Measurements from ENCODE around the gene LPCAT3. TPM values are rescaled to one million over a fixed set of nuclear protein-coding genes. Genes with fewer than 3 reads are reported as not detected.

LPCAT3 gene
- total and polyA plus RNA-seq, 3 experiments from 2014 or later = 20.4 to 25.5 (median 22.1) TPM

DNA sequence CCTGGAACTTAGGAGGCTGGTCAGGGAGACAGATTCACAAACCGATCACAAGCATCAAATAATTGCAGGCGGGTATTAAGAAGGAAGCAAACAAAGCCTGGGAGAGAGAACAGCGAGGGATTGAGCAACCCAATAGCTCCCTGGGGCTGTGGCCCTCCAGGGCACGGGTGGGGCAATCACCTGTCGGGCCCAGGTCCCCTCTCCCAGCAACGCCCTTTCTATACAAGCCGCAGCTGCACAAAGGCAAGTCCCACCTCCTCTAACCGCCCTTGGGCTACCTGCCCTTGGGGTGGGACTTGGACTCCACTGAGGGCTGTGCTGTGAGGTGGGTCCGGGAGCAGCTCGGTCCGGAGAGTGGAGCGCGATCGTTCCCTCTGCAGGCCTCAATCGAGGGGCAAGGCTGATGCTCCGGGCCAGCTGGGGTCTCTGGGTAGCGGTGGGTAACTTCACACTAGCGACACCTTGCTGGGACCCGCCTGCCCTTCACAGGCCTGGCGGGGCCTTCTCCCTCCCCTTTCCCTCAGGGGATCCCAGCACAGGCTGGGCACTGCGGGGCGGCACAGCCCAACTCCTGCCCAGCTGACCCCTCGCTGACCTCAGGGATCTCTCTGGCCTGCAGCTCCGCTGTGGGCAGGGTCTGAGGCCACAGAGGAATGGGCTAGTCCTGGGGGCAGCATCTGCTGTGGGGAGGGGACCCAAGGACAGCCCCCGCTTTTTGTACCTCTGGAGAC lies 55.8 kb downstream of the LPCAT3 start:
- peak in 1 of 5 donors; percentile 43 for DNase-seq
- H3K9me3 Mint-ChIP-seq = no peaks in the 10 kb centered on the region
- Histone ChIP-seq H3K36me3 (ENCODE audit: insufficient read depth, low read length) (peaks cover 47% of the 10 kb centered on the region), H3K27ac (ENCODE audit: low read depth, low read length) (peak overlapping the region; percentile 86), H3K27me3 (ENCODE audit: insufficient read depth, low read length, poor library complexity, severe bottlenecking) (no peaks in the 10 kb centered on the region), H3K4me1 (ENCODE audit: insufficient read depth, low read length) (peaks cover 67% of the 10 kb centered on the region), H3K9me3 (ENCODE audit: low read length) (no peaks in the 10 kb centered on the region), H3K4me3 (ENCODE audit: low read length) (peak overlapping the region; percentile 4)
- ChIA-PET CTCF (interaction anchor here (0.6 to 13.3 kb wide), 7 partner anchors 15 to 95 kb away, joined by 3 to 815 read pairs (median 22); partner anchors contain the start of genes ATN1, C12orf57, PTPN6 and RNU7-1), POLR2A (interaction anchor here (0.7 to 13.3 kb wide), 5 partner anchors 15 to 90 kb away, joined by 3 to 481 read pairs (median 4); partner anchors contain the start of genes C12orf57, PTPN6, RNU7-1 and SPSB2)
- H3K4me1 Mint-ChIP-seq = peaks cover 51 to 68% (median 65%) of the 10 kb centered on the region in 3 donors
- no peaks in the 10 kb centered on the region for H3K27me3 Mint-ChIP-seq
- peak overlapping the region; percentile 79 to 92 (median 83) for H3K4me3 Mint-ChIP-seq
- H3K36me3 Mint-ChIP-seq = peaks cover 5 to 57% (median 21%) of the 10 kb centered on the region in 3 donors
- H3K27ac Mint-ChIP-seq = peak overlapping the region; percentile 94 to 100 (median 98)

- CTCF ChIA-PET = interaction anchor here (1.2 to 13.3 kb wide), 8 partner anchors 8 to 94 kb away, joined by 3 to 815 read pairs (median 15); partner anchors contain the start of genes ATN1, C12orf57, PTPN6 and RNU7-1
- Histone ChIP-seq H3K4me1 (ENCODE audit: insufficient read depth, low read length) (peaks cover 73% of the 10 kb centered on the region), H3K9me3 (ENCODE audit: low read length) (no peaks in the 10 kb centered on the region), H3K27me3 (ENCODE audit: insufficient read depth, low read length, poor library complexity, severe bottlenecking) (no peaks in the 10 kb centered on the region), H3K36me3 (ENCODE audit: insufficient read depth, low read length) (peaks cover 49% of the 10 kb centered on the region), H3K4me3 (ENCODE audit: low read length) (peak overlapping the region; percentile 4), H3K27ac (ENCODE audit: low read depth, low read length) (peak overlapping the region; percentile 86)
- no peaks in the 10 kb centered on the region for H3K27me3 Mint-ChIP-seq
- H3K9me3 Mint-ChIP-seq = no peaks in the 10 kb centered on the region
- H3K36me3 Mint-ChIP-seq = peaks cover 10 to 56% (median 21%) of the 10 kb centered on the region in 3 donors
- POLR2A ChIA-PET = interaction anchor here (0.7 to 13.3 kb wide), 13 partner anchors 14 to 92 kb away, joined by 3 to 481 read pairs (median 4); partner anchors contain the start of genes C12orf57, LPCAT3, PTPN6 and RNU7-1
- H3K4me3 Mint-ChIP-seq = peak overlapping the region; percentile 80 to 92 (median 85)
- DNase-seq = peak in 2 of 5 donors; percentile 41 to 55
- H3K4me1 Mint-ChIP-seq = peaks cover 58 to 75% (median 71%) of the 10 kb centered on the region in 3 donors
- peak overlapping the region; percentile 94 to 100 (median 98) for H3K27ac Mint-ChIP-seq
These were observed 56.5 kb downstream of the LPCAT3 start for GRCh38 chr12:6961695-6962284.

GRCh38 chr12:6961278-6961694 lies 57.0 kb downstream of the LPCAT3 start:
- H3K9me3 Mint-ChIP-seq = no peaks in the 10 kb centered on the region
- CTCF ChIA-PET = interaction anchor here (1.2 to 13.3 kb wide), 8 partner anchors 8 to 94 kb away, joined by 3 to 815 read pairs (median 15); partner anchors contain the start of genes ATN1, C12orf57, PTPN6 and RNU7-1
- peak; percentile 82 to 95 (median 88) for DNase-seq
- peak overlapping the region; percentile 80 to 92 (median 85) for H3K4me3 Mint-ChIP-seq
- no peaks in the 10 kb centered on the region for H3K27me3 ChIP-seq (ENCODE audit: insufficient read depth, low read length, poor library complexity, severe bottlenecking)
- H3K4me3 ChIP-seq (ENCODE audit: low read length) = peak overlapping the region; percentile 4
- H3K9me3 ChIP-seq (ENCODE audit: low read length) = no peaks in the 10 kb centered on the region
- H3K27ac ChIP-seq (ENCODE audit: low read depth, low read length) = peak overlapping the region; percentile 86
- no peaks in the 10 kb centered on the region for H3K27me3 Mint-ChIP-seq
- H3K36me3 Mint-ChIP-seq = peaks cover 11 to 57% (median 19%) of the 10 kb centered on the region in 3 donors
- POLR2A ChIA-PET = interaction anchor here (0.7 to 13.3 kb wide), 12 partner anchors 14 to 97 kb away, joined by 3 to 481 read pairs (median 6); partner anchors contain the start of genes C12orf57, LPCAT3, PTPN6 and RNU7-1
- peaks cover 78% of the 10 kb centered on the region for H3K4me1 ChIP-seq (ENCODE audit: insufficient read depth, low read length)
- peak overlapping the region; percentile 94 to 100 (median 98) for H3K27ac Mint-ChIP-seq
- peaks cover 61 to 80% (median 74%) of the 10 kb centered on the region in 3 donors for H3K4me1 Mint-ChIP-seq
- peaks cover 50% of the 10 kb centered on the region for H3K36me3 ChIP-seq (ENCODE audit: insufficient read depth, low read length)

DNA sequence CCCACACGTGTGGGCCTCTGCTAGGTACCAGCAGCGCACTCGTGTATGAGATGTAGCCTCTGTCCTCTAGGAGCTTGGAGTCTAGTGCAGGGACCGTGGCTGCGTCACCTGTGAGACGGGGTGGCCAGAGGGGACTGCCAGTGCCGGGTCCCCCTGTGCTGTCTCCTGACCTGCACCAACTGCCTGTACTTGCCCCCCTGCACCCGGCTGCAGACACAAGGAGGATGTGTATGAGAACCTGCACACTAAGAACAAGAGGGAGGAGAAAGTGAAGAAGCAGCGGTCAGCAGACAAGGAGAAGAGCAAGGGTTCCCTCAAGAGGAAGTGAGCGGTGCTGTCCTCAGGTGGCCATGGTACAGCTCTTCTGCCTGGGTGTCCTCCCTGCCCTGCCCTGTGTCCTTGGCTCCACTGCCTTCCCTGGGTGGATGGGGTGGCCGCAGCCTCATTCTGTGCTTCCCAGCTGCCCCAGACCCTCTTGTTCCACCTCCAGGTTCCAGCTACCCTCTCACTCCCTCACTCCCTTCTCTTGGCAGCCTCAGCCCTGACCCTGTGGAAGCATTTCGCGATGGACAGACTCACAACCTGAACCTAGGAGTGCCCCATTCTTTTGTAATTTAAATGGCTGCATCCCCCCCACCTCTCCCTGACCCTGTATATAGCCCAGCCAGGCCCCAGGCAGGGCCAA lies 57.5 kb downstream of the LPCAT3 start:
- Histone ChIP-seq H3K27ac (ENCODE audit: low read depth, low read length) (peak overlapping the region; percentile 86), H3K9me3 (ENCODE audit: low read length) (no peaks in the 10 kb centered on the region), H3K36me3 (ENCODE audit: insufficient read depth, low read length) (peaks cover 45% of the 10 kb centered on the region), H3K4me1 (ENCODE audit: insufficient read depth, low read length) (peaks cover 84% of the 10 kb centered on the region), H3K27me3 (ENCODE audit: insufficient read depth, low read length, poor library complexity, severe bottlenecking) (no peaks in the 10 kb centered on the region), H3K4me3 (ENCODE audit: low read length) (peak overlapping the region; percentile 4)
- POLR2A ChIA-PET = interaction anchor here (0.7 to 13.3 kb wide), 11 partner anchors 13 to 96 kb away, joined by 3 to 481 read pairs (median 6); partner anchors contain the start of genes C12orf57, LPCAT3, PTPN6 and RNU7-1
- Mint-ChIP-seq H3K36me3 (peaks cover 11 to 57% (median 16%) of the 10 kb centered on the region in 3 donors), H3K27me3 (no peaks in the 10 kb centered on the region), H3K4me1 (peaks cover 67 to 85% (median 77%) of the 10 kb centered on the region in 3 donors), H3K9me3 (no peaks in the 10 kb centered on the region), H3K27ac (peak overlapping the region; percentile 94 to 100 (median 98)), H3K4me3 (peak overlapping the region; percentile 80 to 92 (median 85))
- DNase-seq = peak in 2 of 5 donors; percentile 53 to 64
- CTCF ChIA-PET = interaction anchor here (1.2 to 13.3 kb wide), 9 partner anchors 9 to 93 kb away, joined by 3 to 815 read pairs (median 8); partner anchors contain the start of genes ATN1, C12orf57, PTPN6 and RNU7-1

- peaks cover 11 to 56% (median 11%) of the 10 kb centered on the region in 3 donors for H3K36me3 Mint-ChIP-seq
- no peaks in the 10 kb centered on the region for H3K27me3 Mint-ChIP-seq
- Histone ChIP-seq H3K27ac (ENCODE audit: low read depth, low read length) (peak overlapping the region; percentile 86), H3K9me3 (ENCODE audit: low read length) (no peaks in the 10 kb centered on the region), H3K27me3 (ENCODE audit: insufficient read depth, low read length, poor library complexity, severe bottlenecking) (no peaks in the 10 kb centered on the region), H3K4me1 (ENCODE audit: insufficient read depth, low read length) (peaks cover 87% of the 10 kb centered on the region), H3K4me3 (ENCODE audit: low read length) (peak overlapping the region; percentile 54), H3K36me3 (ENCODE audit: insufficient read depth, low read length) (peaks cover 42% of the 10 kb centered on the region)
- H3K9me3 Mint-ChIP-seq = no peaks in the 10 kb centered on the region
- ChIA-PET CTCF (interaction anchor here (1.2 to 13.3 kb wide), 8 partner anchors 9 to 153 kb away, joined by 3 to 815 read pairs (median 14); partner anchors contain the start of genes ATN1, C12orf57, PTPN6 and RNU7-1), POLR2A (interaction anchor here (1.0 to 13.3 kb wide), 10 partner anchors 9 to 95 kb away, joined by 3 to 481 read pairs (median 6); partner anchors contain the start of genes C12orf57, LPCAT3, PTPN6 and RNU7-1)
- H3K27ac Mint-ChIP-seq = peak overlapping the region; percentile 94 to 100 (median 99)
- peaks cover 72 to 88% (median 78%) of the 10 kb centered on the region in 3 donors for H3K4me1 Mint-ChIP-seq
- DNase-seq = peak in 1 of 5 donors; percentile 52
- peak overlapping the region; percentile 55 to 92 (median 85) for H3K4me3 Mint-ChIP-seq
These were observed 58.3 kb downstream of the LPCAT3 start for GRCh38 chr12:6959805-6960592.

DNA sequence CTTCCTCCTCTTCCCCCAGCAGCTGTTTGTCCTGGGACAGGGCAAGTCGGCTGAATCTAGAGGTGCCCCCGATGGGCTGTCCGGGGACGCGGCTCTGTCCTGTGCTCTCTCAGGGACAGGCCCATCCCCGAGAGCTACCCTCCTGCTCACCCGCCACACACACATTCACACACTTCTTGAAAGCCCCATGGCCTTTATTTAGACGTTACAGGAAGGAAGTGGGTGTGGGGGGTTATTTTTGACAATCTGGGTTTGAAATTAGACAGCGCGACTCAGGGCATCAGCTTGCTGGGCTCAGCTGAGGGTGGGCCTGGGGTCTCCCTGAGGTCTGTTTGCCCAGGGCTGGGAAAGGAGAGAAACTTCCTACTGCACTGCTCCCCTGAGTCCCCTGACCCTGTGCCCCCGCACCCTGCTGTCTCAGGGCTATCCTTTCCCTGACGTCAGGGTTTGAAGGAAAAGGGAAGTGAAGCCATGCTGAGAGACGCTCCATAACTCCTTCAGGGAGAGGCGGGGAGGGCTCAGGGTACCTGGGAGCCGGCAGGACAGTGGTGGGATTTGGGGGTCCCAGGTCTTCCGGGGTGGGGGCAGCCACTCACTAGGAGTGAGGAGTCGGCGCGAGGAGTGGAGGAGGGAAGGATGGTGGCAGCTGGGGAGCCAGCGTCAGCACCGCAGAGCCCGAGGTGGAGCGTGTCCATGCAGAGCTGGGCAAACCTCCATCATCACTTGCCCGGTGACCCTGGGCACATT lies 59.0 kb downstream of the LPCAT3 start:
- Mint-ChIP-seq H3K4me3 (peak overlapping the region; percentile 76 to 94 (median 91)), H3K36me3 (peaks cover 11 to 62% (median 11%) of the 10 kb centered on the region in 3 donors), H3K9me3 (no peaks in the 10 kb centered on the region), H3K27me3 (no peaks in the 10 kb centered on the region), H3K4me1 (peaks cover 77 to 88% (median 78%) of the 10 kb centered on the region in 3 donors), H3K27ac (peak overlapping the region; percentile 94 to 100 (median 98))
- ChIA-PET CTCF (interaction anchor here (1.2 to 13.3 kb wide), 10 partner anchors 9 to 154 kb away, joined by 3 to 815 read pairs (median 7); partner anchors contain the start of genes C12orf57, C1RL, PTPN6 and RNU7-1), POLR2A (interaction anchor here (1.0 to 13.3 kb wide), 10 partner anchors 10 to 143 kb away, joined by 3 to 481 read pairs (median 4); partner anchors contain the start of genes ATN1, C12orf57, ENO2 and LPCAT3)
- H3K9me3 ChIP-seq (ENCODE audit: low read length) = no peaks in the 10 kb centered on the region
- H3K4me3 ChIP-seq (ENCODE audit: low read length) = peak overlapping the region; percentile 54
- H3K4me1 ChIP-seq (ENCODE audit: insufficient read depth, low read length) = peaks cover 87% of the 10 kb centered on the region
- no peaks in the 10 kb centered on the region for H3K27me3 ChIP-seq (ENCODE audit: insufficient read depth, low read length, poor library complexity, severe bottlenecking)
- DNase-seq = peak; percentile 68 to 88 (median 83)
- H3K36me3 ChIP-seq (ENCODE audit: insufficient read depth, low read length) = peaks cover 48% of the 10 kb centered on the region
- peak overlapping the region; percentile 65 for H3K27ac ChIP-seq (ENCODE audit: low read depth, low read length)
